Putamen (tissue), 1 donor: ENCODE results near the gene PEX19.
"Not testable (repeated sequence)": the region's sequence is repeated elsewhere in the genome, so short reads cannot be mapped to it uniquely, and the experiment has no call there.

ENCODE experiments used
- DNase-seq: peaks from one replicate; pipeline ENCODE4 v3.0.0-alpha.2; 2016; ENCODE audit warnings: low spot score

PEX19 gene

GRCh38 chr1:160284782-160285344, at the start of gene PEX19:
TSS of gene PEX19 (minus strand) at chr1:160285133. CDS start at chr1:160285124, 9 bp downstream.
- DNase-seq: peak; percentile 90

- no peak for DNase-seq
Measured at GRCh38 chr1:160332516-160332915, 47.6 kb upstream of the PEX19 start.

GRCh38 chr1:160330119-160330518, 45.2 kb upstream of the PEX19 start:
- no peak for DNase-seq

GRCh38 chr1:160328184-160328583, 43.3 kb upstream of the PEX19 start:
- DNase-seq: peak; percentile 83

GRCh38 chr1:160326418-160326817, 41.5 kb upstream of the PEX19 start:
- no peak for DNase-seq

GRCh38 chr1:160325252-160325651, 40.3 kb upstream of the PEX19 start:
- no peak for DNase-seq

GRCh38 chr1:160322831-160323230, 37.9 kb upstream of the PEX19 start:
- DNase-seq: no peak

- DNase-seq: no peak
Measured at GRCh38 chr1:160315359-160315758, 30.4 kb upstream of the PEX19 start.

- DNase-seq: no peak
Measured at GRCh38 chr1:160309571-160309970, 24.6 kb upstream of the PEX19 start.

GRCh38 chr1:160309185-160309557, 24.2 kb upstream of the PEX19 start:
- no peak for DNase-seq

GRCh38 chr1:160308451-160309184, 23.7 kb upstream of the PEX19 start:
- no peak for DNase-seq

GRCh38 chr1:160307118-160307791, 22.3 kb upstream of the PEX19 start:
- DNase-seq: no peak

GRCh38 chr1:160300173-160300572, 15.2 kb upstream of the PEX19 start:
- DNase-seq: no peak

- DNase-seq: no peak
Measured at GRCh38 chr1:160296036-160296435, 11.1 kb upstream of the PEX19 start.

- DNase-seq: peak; percentile 32
Measured at GRCh38 chr1:160293020-160293968, 8.4 kb upstream of the PEX19 start.

- DNase-seq: peak; percentile 73
Measured at GRCh38 chr1:160291248-160292220, 6.6 kb upstream of the PEX19 start.

- not testable (repeated sequence) for DNase-seq
Measured at GRCh38 chr1:160287769-160288168, 2.8 kb upstream of the PEX19 start.

GRCh38 chr1:160285506-160285905, 573 bp upstream of the PEX19 start:
- DNase-seq: no peak

GRCh38 chr1:160284220-160284781, 632 bp downstream of the PEX19 start:
- no peak for DNase-seq

- DNase-seq: no peak
Measured at GRCh38 chr1:160282807-160283206, 2.1 kb downstream of the PEX19 start.

GRCh38 chr1:160277987-160278386, 6.9 kb downstream of the PEX19 start:
- DNase-seq: no peak
